Epidermal melanocyte (primary cell): ENCODE results near the gene KTN1.

ENCODE experiments used
- DNase-seq: peaks from one replicate; pipeline ENCODE4 v3.0.0; 2011; ENCODE audit warnings: low spot score; ENCODE audit not compliant: insufficient read length

Gene KTN1

GRCh38 chr14:55610713-55611370 is 30.8 kb downstream of the KTN1 start:
- DNase-seq, result no peak

DNA sequence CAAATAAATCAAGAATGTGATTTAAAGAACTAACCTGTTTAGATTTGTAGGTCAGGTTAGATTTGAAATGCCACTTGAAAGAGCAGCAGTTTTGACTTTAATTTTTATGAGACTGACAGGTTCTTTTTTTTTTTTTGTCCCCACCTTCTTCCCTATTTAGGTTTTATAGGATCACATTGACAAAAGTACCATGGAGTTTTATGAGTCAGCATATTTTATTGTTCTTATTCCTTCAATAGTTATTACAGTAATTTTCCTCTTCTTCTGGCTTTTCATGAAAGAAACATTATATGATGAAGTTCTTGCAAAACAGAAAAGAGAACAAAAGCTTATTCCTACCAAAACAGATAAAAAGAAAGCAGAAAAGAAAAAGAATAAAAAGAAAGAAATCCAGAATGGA is 31.9 kb downstream of the KTN1 start:
- DNase-seq, result no peak

- DNase-seq, result no peak
Observed at GRCh38 chr14:55614304-55614703, 34.3 kb downstream of the KTN1 start.

GRCh38 chr14:55620277-55620676 is 40.3 kb downstream of the KTN1 start:
- no peak for DNase-seq

DNA sequence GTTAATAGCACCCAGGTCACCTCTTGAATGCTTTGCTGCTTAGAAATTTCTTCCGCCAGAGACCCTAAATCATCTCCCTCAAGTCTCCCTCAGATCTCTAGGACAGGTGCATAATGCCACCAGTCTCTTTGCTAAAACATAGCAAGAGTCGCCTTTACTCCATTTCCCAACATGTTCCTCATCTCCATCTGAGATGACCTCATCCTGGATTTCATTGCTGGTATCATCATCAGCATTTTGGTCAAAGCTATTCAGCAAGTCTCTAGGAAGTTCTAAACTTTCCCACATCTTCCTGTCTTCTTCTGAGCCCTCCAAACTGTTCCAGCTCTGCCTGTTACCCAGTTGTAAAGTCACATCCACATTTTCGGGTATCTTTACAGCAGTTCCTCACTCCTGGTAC is 41.0 kb downstream of the KTN1 start:
- no peak for DNase-seq

DNA sequence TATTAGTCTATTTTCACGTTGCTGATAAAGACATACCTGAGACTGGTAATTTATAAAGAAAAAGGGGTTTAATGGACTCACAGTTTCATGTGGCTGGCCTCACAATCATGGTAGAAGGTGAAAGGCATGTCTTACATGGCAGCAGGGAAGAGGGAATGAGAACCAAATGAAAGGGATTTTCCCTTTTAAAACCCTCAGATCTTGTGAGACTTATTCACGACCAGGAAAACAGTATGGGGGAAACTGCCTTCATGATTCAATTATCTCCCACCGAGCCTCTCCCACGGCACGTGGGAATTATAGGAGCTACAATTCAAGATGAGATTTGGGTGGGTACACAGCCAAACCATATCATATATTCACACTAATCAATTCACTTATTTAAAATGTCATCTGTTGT is 41.4 kb downstream of the KTN1 start:
- no peak for DNase-seq

- DNase-seq, result no peak
Observed at GRCh38 chr14:55624913-55625312, 44.9 kb downstream of the KTN1 start.

DNA sequence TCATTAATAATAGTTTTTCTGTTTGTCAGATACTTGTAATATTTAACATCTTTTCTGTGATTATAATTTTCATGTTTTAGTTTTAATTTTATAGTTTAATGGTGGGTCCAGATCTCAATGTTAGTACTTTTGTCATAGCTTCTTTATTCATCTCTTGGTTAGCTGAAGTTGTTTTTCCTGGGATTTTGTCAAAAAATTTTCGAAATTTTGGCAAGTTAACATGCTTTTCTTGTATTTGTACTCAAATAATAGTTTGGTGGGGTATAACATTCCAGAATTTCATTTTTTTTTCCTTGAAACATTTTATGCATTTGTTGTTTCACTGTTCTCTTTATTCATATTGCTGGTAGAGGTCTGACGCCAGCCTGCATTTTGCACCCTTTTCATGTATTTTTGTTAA is 45.5 kb downstream of the KTN1 start:
- no peak for DNase-seq

- no peak for DNase-seq
Observed at GRCh38 chr14:55626131-55626530, 46.1 kb downstream of the KTN1 start.

GRCh38 chr14:55628426-55628825 is 48.4 kb downstream of the KTN1 start:
- DNase-seq, result no peak

GRCh38 chr14:55638665-55639064 is 58.7 kb downstream of the KTN1 start:
- no peak for DNase-seq

DNA sequence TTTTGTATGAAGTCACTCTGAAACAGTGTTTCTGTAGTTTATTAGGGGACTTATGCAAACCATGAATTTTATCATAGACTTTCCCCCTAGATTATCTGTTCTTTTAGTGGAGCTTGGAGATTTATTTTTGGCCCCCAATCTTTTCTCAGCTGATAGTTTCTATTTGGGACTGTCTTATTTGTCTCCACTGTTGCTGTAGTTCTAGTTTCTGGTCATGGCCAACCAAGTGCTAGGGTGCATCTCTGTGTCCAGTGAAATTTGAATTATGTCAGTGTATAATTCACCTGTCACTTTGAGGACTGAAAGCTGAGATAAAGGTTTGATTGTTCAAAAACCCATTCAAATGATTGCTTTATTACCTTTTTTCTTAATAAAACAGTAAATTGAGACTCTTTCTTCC is 61.3 kb downstream of the KTN1 start:
- DNase-seq, result no peak

GRCh38 chr14:55641954-55642353 is 61.9 kb downstream of the KTN1 start:
- no peak for DNase-seq

GRCh38 chr14:55645145-55645544 is 65.1 kb downstream of the KTN1 start:
- DNase-seq, result no peak

GRCh38 chr14:55645845-55646832 is 66.1 kb downstream of the KTN1 start:
- no peak for DNase-seq

GRCh38 chr14:55650992-55651391 is 71.0 kb downstream of the KTN1 start:
- DNase-seq, result no peak

DNA sequence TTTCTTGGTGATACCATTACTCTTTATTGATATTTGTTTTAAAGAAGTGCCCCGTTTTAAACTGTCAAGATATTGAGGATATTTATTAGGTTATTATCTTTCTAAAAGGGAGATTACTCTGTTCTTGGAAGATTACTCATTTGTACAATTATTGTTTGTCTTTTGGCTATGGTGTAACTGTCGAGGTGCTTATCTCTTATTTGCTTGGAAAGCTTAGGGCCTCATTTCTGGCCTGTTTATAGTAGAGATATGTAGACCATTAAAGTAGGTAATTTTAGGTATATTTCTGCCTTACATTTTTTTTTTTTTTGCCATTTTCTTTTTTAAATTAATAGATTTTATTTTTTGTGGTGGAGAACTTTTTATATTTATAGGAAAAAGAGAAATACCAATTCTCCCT is 74.2 kb downstream of the KTN1 start:
- DNase-seq, result no peak

- no peak for DNase-seq
Observed at GRCh38 chr14:55661029-55661428, 81.0 kb downstream of the KTN1 start.

DNA sequence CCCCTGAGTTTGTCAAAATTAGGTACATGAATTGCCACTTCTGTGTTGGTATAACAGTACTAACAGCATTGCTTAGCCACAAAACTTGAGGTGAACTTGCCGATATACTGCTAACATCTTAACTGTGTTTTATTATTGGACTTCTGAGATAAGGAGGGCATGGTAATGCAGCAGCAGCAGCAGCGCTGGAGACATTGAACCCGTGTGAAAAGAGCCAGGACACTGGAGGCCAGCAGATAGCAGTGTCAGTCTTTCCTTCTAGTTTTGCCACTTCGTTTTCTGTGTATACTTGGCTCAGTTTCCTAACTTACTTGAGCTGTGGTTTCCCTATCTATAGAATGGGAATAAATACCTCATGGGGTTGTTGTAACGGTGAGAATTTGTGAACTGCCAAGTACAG is 82.7 kb downstream of the KTN1 start:
- no peak for DNase-seq

GRCh38 chr14:55665067-55665675 is 85.2 kb downstream of the KTN1 start:
- no peak for DNase-seq

- DNase-seq, result no peak
Observed at GRCh38 chr14:55667801-55668200, 87.8 kb downstream of the KTN1 start.

DNA sequence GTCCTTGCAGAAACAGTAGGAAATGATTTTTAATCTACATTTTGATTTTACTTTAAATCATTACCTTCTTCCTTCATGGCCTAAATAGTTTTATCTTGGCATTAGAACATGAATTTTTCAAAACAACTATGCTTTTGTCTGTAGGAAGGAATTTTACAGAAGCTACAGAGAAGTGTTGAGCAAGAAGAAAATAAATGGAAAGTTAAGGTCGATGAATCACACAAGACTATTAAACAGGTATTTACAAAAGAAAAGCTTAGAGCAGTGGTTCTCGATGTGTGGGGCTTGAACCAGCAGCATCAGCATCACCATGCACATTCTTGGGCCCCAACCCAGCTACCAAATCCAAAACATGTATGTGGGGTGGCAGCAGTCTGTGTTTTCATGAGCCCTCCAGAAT is 91.6 kb downstream of the KTN1 start:
- no peak for DNase-seq
